ENCODE results near the gene NXPE4.

GRCh38 chr11:114607753-114608459 is 12.3 kb upstream of the NXPE4 start:
- TF ChIP-seq CTCF (IDR thresholded peaks at IDR 0.05 in 4 of 5, conservative IDR thresholded peaks at IDR 0.05 in 1 of 5) (no peak), POLR2A (IDR thresholded peaks at IDR 0.05) (no peak)

Data from gastrocnemius medialis (tissue), 4 donors.